Measurements from ENCODE around the gene ESPL1.
A peak's percentile ranks its signal among the peaks of the same experiment; 100 is the strongest.

- no peak for TF ChIP-seq CTCF (conservative IDR thresholded peaks at IDR 0.05)
- TF ChIP-seq ZFX (IDR thresholded peaks at IDR 0.05), result peak; percentile 54; the same call in 1 of the 2 replicates
These were observed 27.2 kb downstream of the ESPL1 start, which contains the start of gene PFDN5 for GRCh38 chr12:53295070-53295890.
